Stromal cell of bone marrow (primary cell): ENCODE measurements around the gene BHLHE41.

Experiments used
- DNase-seq: peaks from one replicate; pipeline ENCODE4 v3.0.0-alpha.2; 2012; ENCODE audit warnings: low read depth

Gene BHLHE41

DNA sequence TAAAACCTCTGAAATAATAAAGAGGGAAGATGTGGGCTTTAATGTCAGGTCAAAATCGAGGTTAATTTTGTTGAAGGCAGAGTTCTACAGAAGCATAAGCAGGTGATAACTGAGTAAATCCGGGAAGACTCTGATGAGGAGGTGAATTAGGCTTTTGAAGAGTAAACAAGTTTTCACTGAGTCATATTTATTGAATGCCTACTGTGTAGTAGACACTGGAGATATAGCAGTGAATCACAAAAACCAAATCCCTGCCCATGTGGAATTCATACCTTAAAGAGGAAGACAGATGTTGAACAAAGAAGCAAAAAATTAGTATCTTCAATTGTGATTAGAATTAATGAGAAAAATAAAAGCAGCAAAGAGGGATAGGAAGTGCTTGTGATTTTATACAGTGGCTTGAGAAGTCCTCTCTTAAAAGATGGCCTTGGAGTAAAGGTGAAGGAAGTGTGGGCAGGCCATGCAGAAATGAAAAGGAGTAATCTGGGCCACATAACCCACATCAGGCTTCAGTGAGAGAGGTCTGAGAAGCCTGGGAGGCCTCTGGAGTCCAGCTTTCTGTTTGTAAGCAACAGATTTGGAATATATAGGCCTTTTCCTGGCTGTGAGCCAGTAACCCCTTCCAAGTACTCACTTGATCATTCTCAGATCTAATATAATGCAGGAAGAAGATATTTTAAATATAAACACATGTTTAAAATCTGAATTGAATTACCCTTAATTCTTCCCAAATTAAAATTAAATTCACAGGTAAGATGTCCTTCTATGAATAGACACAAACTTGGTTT is 46.7 kb downstream of the BHLHE41 start:
- no peak for DNase-seq
